Measurements from ENCODE around the gene CER1.

DNA sequence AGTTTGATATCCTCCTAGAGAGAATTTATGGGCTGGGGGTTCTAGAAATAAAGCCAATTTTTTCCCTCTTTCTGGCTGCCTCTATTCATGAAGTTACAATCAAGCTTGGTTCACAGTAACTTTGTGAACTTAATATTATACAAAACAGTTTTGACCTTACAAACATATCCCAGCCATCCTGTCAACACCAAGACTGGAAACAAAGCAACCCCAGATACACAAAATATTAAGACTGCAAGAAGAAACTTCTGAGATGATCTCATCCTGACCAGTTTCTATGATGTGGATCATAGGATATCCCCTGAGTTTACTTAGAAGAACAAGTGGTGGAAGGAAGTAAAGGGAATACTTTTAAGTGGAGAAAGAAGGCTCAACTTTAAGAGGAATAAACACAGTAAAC, 28.3 kb upstream of the CER1 start:
- TF ChIP-seq POLR2A (IDR thresholded peaks at IDR 0.05; ENCODE audit: extremely low read depth, insufficient read length) (no peak), MAX (IDR thresholded peaks at IDR 0.05; ENCODE audit: low read depth, low read length) (no peak)
- TF ChIP-seq, protein P1, sequence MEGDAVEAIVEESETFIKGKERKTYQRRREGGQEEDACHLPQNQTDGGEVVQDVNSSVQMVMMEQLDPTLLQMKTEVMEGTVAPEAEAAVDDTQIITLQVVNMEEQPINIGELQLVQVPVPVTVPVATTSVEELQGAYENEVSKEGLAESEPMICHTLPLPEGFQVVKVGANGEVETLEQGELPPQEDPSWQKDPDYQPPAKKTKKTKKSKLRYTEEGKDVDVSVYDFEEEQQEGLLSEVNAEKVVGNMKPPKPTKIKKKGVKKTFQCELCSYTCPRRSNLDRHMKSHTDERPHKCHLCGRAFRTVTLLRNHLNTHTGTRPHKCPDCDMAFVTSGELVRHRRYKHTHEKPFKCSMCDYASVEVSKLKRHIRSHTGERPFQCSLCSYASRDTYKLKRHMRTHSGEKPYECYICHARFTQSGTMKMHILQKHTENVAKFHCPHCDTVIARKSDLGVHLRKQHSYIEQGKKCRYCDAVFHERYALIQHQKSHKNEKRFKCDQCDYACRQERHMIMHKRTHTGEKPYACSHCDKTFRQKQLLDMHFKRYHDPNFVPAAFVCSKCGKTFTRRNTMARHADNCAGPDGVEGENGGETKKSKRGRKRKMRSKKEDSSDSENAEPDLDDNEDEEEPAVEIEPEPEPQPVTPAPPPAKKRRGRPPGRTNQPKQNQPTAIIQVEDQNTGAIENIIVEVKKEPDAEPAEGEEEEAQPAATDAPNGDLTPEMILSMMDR (IDR thresholded peaks at IDR 0.05; ENCODE audit: low read depth, low read length): no peak
